ENCODE results near the gene ARF4. TPM values are rescaled to one million over a fixed set of nuclear protein-coding genes. Genes with fewer than 3 reads are reported as not detected.

The ARF4 gene
- total RNA-seq, 1 donor from 2014 or later: 69.0 TPM

DNA sequence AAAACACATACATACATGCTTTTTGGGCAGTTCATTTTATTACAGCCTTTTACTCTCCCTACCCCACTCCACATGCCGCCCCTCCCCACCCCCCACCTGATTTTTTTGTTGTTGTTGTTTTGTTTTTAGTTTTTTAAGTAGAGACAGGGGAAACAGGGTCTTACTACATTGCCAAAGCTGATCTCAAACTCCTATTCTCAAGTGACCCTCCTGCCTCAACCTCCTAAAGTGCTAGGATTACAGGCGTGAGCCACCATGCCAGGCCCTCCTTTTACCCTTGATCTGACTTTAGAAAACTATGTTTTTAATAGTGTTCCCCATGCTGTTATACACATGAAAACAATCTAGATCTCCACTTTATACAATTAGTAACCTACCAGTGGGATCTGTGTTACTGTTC is 26.3 kb downstream of the ARF4 start:
- TF ChIP-seq POLR2A (IDR thresholded peaks at IDR 0.05): no peak
- TF ChIP-seq, protein P1, sequence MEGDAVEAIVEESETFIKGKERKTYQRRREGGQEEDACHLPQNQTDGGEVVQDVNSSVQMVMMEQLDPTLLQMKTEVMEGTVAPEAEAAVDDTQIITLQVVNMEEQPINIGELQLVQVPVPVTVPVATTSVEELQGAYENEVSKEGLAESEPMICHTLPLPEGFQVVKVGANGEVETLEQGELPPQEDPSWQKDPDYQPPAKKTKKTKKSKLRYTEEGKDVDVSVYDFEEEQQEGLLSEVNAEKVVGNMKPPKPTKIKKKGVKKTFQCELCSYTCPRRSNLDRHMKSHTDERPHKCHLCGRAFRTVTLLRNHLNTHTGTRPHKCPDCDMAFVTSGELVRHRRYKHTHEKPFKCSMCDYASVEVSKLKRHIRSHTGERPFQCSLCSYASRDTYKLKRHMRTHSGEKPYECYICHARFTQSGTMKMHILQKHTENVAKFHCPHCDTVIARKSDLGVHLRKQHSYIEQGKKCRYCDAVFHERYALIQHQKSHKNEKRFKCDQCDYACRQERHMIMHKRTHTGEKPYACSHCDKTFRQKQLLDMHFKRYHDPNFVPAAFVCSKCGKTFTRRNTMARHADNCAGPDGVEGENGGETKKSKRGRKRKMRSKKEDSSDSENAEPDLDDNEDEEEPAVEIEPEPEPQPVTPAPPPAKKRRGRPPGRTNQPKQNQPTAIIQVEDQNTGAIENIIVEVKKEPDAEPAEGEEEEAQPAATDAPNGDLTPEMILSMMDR (IDR thresholded peaks at IDR 0.05): no peak
- TF ChIP-seq POLR2AphosphoS5 (IDR thresholded peaks at IDR 0.05; ENCODE audit: insufficient read depth in 1 of 2, low read depth in 1 of 2): no peak
- no peak for DNase-seq (ENCODE audit: extremely low spot score in 2 of 2)
- Histone ChIP-seq H3K4me1 (peaks cover 3% of the 10 kb centered on the region), H3K4me3 (no peak overlapping the region), H3K9me3 (no peaks in the 10 kb centered on the region), H3K27ac (no peak overlapping the region), H3K27me3 (no peaks in the 10 kb centered on the region), H3K36me3 (peaks cover 0 to 23% of the 10 kb centered on the region in 2 donors)
- intact Hi-C loops (cut with DNase I): no loop called here

GRCh38 chr3:57569859-57570450 is 27.2 kb downstream of the ARF4 start:
- H3K36me3 ChIP-seq: peaks cover 0 to 22% of the 10 kb centered on the region in 2 donors

DNA sequence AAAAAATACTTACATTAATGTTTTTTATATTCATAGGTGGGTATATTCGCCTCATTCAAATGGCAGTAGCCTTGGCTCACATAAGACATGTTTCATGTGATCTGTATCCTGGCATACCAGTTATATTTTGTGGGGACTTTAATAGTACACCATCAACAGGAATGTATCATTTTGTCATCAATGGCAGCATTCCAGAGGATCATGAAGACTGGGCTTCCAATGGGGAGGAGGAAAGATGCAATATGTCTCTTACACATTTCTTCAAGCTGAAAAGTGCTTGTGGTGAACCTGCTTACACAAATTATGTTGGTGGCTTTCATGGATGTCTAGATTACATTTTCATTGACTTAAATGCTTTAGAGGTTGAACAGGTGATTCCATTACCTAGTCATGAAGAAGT is 37.6 kb downstream of the ARF4 start:
- peaks cover 39% of the 10 kb centered on the region for H3K4me1 ChIP-seq
- DNase-seq (ENCODE audit: extremely low spot score in 2 of 2): no peak
- no peak overlapping the region for H3K4me3 ChIP-seq
- H3K27me3 ChIP-seq: no peaks in the 10 kb centered on the region
- intact Hi-C loops (cut with DNase I): loop anchor here (5.0 kb wide), 1 partner anchor 38 kb away; the partner anchor contains the start of gene ARF4
- peaks cover 0 to 32% of the 10 kb centered on the region in 2 donors for H3K36me3 ChIP-seq
- TF ChIP-seq POLR2A (IDR thresholded peaks at IDR 0.05) (no peak), POLR2AphosphoS5 (IDR thresholded peaks at IDR 0.05; ENCODE audit: insufficient read depth in 1 of 2, low read depth in 1 of 2) (no peak)
- TF ChIP-seq, protein P1 (IDR thresholded peaks at IDR 0.05): no peak
- no peak overlapping the region for H3K27ac ChIP-seq
- no peaks in the 10 kb centered on the region for H3K9me3 ChIP-seq

More at GRCh38 chr3:57569859-57570450, 27.2 kb downstream of the ARF4 start:
- intact Hi-C loops (cut with DNase I): no loop called here
- no peaks in the 10 kb centered on the region for H3K4me1 ChIP-seq
- no peak overlapping the region for H3K4me3 ChIP-seq
- H3K27ac ChIP-seq: no peak overlapping the region
- no peaks in the 10 kb centered on the region for H3K27me3 ChIP-seq
- no peak for DNase-seq (ENCODE audit: extremely low spot score in 2 of 2)
- H3K9me3 ChIP-seq: no peaks in the 10 kb centered on the region
- TF ChIP-seq, protein P1 (IDR thresholded peaks at IDR 0.05): no peak
- TF ChIP-seq POLR2AphosphoS5 (IDR thresholded peaks at IDR 0.05; ENCODE audit: insufficient read depth in 1 of 2, low read depth in 1 of 2) (no peak), POLR2A (IDR thresholded peaks at IDR 0.05) (no peak)

DNA sequence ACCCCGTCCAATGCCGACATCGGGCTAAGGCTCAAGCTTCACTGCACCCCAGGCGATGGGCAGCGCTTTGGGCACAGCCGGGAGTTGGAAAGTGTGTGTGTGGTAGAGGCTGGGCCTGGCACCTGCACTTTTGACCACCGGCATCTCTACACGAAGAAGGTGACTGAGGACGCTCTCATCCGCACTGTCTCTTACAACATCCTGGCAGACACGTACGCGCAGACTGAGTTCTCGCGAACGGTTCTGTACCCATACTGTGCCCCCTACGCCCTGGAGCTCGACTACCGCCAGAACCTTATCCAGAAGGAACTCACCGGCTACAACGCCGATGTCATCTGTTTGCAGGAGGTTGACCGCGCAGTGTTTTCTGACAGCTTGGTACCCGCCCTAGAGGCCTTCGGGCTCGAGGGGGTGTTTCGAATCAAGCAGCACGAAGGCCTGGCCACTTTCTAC is 40.0 kb downstream of the ARF4 start:
- peaks cover 39% of the 10 kb centered on the region for H3K4me1 ChIP-seq
- H3K36me3 ChIP-seq: peaks cover 0 to 24% of the 10 kb centered on the region in 2 donors
- intact Hi-C loops (cut with DNase I): loop anchor here (5.0 kb wide), 1 partner anchor 40 kb away; the partner anchor contains the start of gene ARF4
- no peak overlapping the region for H3K27ac ChIP-seq
- no peak for TF ChIP-seq POLR2A (IDR thresholded peaks at IDR 0.05)
- no peak for TF ChIP-seq POLR2AphosphoS5 (IDR thresholded peaks at IDR 0.05; ENCODE audit: insufficient read depth in 1 of 2, low read depth in 1 of 2)
- TF ChIP-seq, protein P1 (IDR thresholded peaks at IDR 0.05): no peak
- H3K9me3 ChIP-seq: no peaks in the 10 kb centered on the region
- H3K27me3 ChIP-seq: no peaks in the 10 kb centered on the region
- no peak for DNase-seq (ENCODE audit: extremely low spot score in 2 of 2)
- H3K4me3 ChIP-seq: peak overlapping the region; percentile 78 to 87

GRCh38 chr3:57556459-57557084 is 40.6 kb downstream of the ARF4 start:
- H3K4me1 ChIP-seq: peaks cover 39% of the 10 kb centered on the region
- peak overlapping the region; percentile 78 to 87 for H3K4me3 ChIP-seq
- peak overlapping the region; percentile 82 for H3K27ac ChIP-seq
- H3K27me3 ChIP-seq: no peaks in the 10 kb centered on the region
- intact Hi-C loops (cut with DNase I): loop anchor here (5.0 kb wide), 1 partner anchor 41 kb away; the partner anchor contains the start of gene ARF4
- TF ChIP-seq, protein P1 (IDR thresholded peaks at IDR 0.05): no peak
- TF ChIP-seq POLR2A (IDR thresholded peaks at IDR 0.05) (no peak), POLR2AphosphoS5 (IDR thresholded peaks at IDR 0.05; ENCODE audit: insufficient read depth in 1 of 2, low read depth in 1 of 2) (no peak)
- H3K36me3 ChIP-seq: peaks cover 0 to 18% of the 10 kb centered on the region in 2 donors
- no peak for DNase-seq (ENCODE audit: extremely low spot score in 2 of 2)
- H3K9me3 ChIP-seq: no peaks in the 10 kb centered on the region
